B cell (primary cell): Measurements from ENCODE around the gene CDH13. TPM values are rescaled to one million over a fixed set of nuclear protein-coding genes. Genes with fewer than 3 reads are reported as not detected.

Experiments used
- ATAC-seq: fragments of 200-7000 bp; cut with Tn5 transposase; one replicate; pipeline ENCODE4 v1.10.0; 2021; ENCODE audit warnings: low read depth, mild to moderate bottlenecking, moderate number of reproducible peaks, moderate library complexity
- CTCF ChIA-PET: fragments of 350-600 bp; sonication (Branson Sonifier 250); formaldehyde crosslinking; loops from one replicate; lab custom pipeline; 2021; ENCODE audit warnings: antibody characterized with exemption, inconsistent platforms; lab: Charles Lee
- POLR2A ChIA-PET: fragments of 350-600 bp; sonication (Branson Sonifier 250); formaldehyde crosslinking; loops from one replicate; lab custom pipeline; 2021; ENCODE audit warnings: antibody characterized with exemption; lab: Charles Lee
- DNase-seq: peaks from one replicate; pipeline ENCODE4 v3.0.0; 2013
- H2AFZ ChIP-seq: 2 replicates; pipeline ENCODE4 v1.6.1; 2012; ENCODE audit warnings: mild to moderate bottlenecking, low read depth, low read length; ENCODE audit not compliant: insufficient read depth, poor library complexity, severe bottlenecking
- H3K27ac ChIP-seq, 2 donors: 1 replicate in 1 of 2; 2 replicates in 1 of 2; pipeline ENCODE4 v1.5.1; 2012 to 2013; ENCODE audit warnings: low read length in 2 of 2, mild to moderate bottlenecking in 2 of 2, moderate library complexity in 1 of 2
- H3K27me3 ChIP-seq, 4 experiments: fragments of 200-600 bp in 1 of 4; sonication (generic) in 1 of 4; replicated peaks in 1 of 4; 1 replicate in 2 of 4; 2 replicates in 2 of 4; pipeline versions ENCODE4 v1.6.1 to v1.7.0; 2013 to 2016; ENCODE audit warnings: low read length in 3 of 4, mild to moderate bottlenecking in 2 of 4, mixed read lengths in 1 of 4, moderate library complexity in 1 of 4; ENCODE audit not compliant: insufficient read depth in 4 of 4, control insufficient read depth in 3 of 4; ENCODE audit errors: control extremely low read depth in 1 of 4
- H3K36me3 ChIP-seq, 2 experiments: replicated peaks in 1 of 2; 1 replicate in 1 of 2; 2 replicates in 1 of 2; pipeline versions ENCODE4 v1.6.1 to v1.7.1; 2013; ENCODE audit warnings: low read length in 1 of 2; ENCODE audit not compliant: insufficient read depth in 2 of 2, control insufficient read depth in 1 of 2; ENCODE audit errors: control extremely low read depth in 1 of 2, extremely low read depth in 1 of 2
- H3K4me1 ChIP-seq, 2 donors: fragments of 200-600 bp in 1 of 2; sonication (generic) in 1 of 2; 1 replicate in 1 of 2; 2 replicates in 1 of 2; pipeline versions ENCODE4 v1.5.1 to v1.6.1; 2013 to 2017; ENCODE audit warnings: low read length in 2 of 2; ENCODE audit not compliant: control insufficient read depth in 2 of 2, insufficient read depth in 2 of 2
- H3K4me2 ChIP-seq: replicated peaks from 2 replicates; pipeline ENCODE3; 2012; ENCODE audit warnings: mild to moderate bottlenecking, low read depth, low read length; ENCODE audit not compliant: poor library complexity, severe bottlenecking
- H3K4me3 ChIP-seq, 5 experiments: fragments of 200-600 bp in 1 of 5; sonication (generic) in 1 of 5; 1 replicate in 3 of 5; 2 replicates in 2 of 5; pipeline versions ENCODE4 v1.5.1 to v1.7.0; 2011 to 2016; ENCODE audit warnings: low read length in 4 of 5, mild to moderate bottlenecking in 4 of 5, low read depth in 2 of 5, control low read depth in 1 of 5, moderate library complexity in 1 of 5; ENCODE audit not compliant: insufficient read depth in 1 of 5; ENCODE audit errors: control extremely low read depth in 1 of 5, extremely low read depth in 1 of 5
- H3K79me2 ChIP-seq: fragments of 200-600 bp; sonication (generic); one replicate; pipeline ENCODE4 v1.6.0; 2016; ENCODE audit warnings: low read length; ENCODE audit not compliant: control insufficient read depth, insufficient read depth
- H3K9ac ChIP-seq: fragments of 200-600 bp; sonication (generic); 2 replicates; pipeline ENCODE4 v1.6.1; 2017; ENCODE audit warnings: mild to moderate bottlenecking, low read length, moderate library complexity
- H3K9me3 ChIP-seq, 3 donors: one replicate each; pipeline versions ENCODE4 v1.6.1 to v1.7.1; 2013; ENCODE audit warnings: low read length in 2 of 3; ENCODE audit not compliant: control insufficient read depth in 2 of 3, insufficient read depth in 1 of 3; ENCODE audit errors: control extremely low read depth in 1 of 3
- H4K20me1 ChIP-seq: 2 replicates; pipeline ENCODE4 v1.6.0; 2012; ENCODE audit warnings: mild to moderate bottlenecking, low read length; ENCODE audit not compliant: insufficient read depth, control insufficient read depth, poor library complexity, severe bottlenecking
- H3K27ac Mint-ChIP-seq: one replicate; pipeline ENCODE4 v1.8.0; 2021; ENCODE audit warnings: mixed read lengths
- H3K27me3 Mint-ChIP-seq: one replicate; pipeline ENCODE4 v1.8.0; 2021; ENCODE audit warnings: mixed read lengths
- H3K4me1 Mint-ChIP-seq: one replicate; pipeline ENCODE4 v1.8.0; 2021; ENCODE audit warnings: mixed read lengths
- H3K4me3 Mint-ChIP-seq: one replicate; pipeline ENCODE4 v1.8.0; 2021; ENCODE audit warnings: mixed read lengths
- H3K9me3 Mint-ChIP-seq: one replicate; pipeline ENCODE4 v1.8.0; 2022; ENCODE audit warnings: mixed read lengths; ENCODE audit not compliant: insufficient read depth
- EZH2 ChIP-seq: IDR thresholded peaks from 2 replicates; pipeline ENCODE4 v1.6.1; 2012; ENCODE audit warnings: borderline replicate concordance, low read depth, mild to moderate bottlenecking, moderate library complexity, low read length; ENCODE audit not compliant: insufficient read depth, poor library complexity, severe bottlenecking
- WGBS: methylation state at CpG from one replicate; pipeline ENCODE4 v1.1.5; 2013; ENCODE audit warnings: missing lambda C conversion rate; ENCODE audit not compliant: insufficient coverage; 5-methylcytosine and 5-hydroxymethylcytosine counted together
- intact Hi-C: fragments of 100-400 bp; cut with micrococcal nuclease; formaldehyde crosslinking; loops from one replicate; pipeline ENCODE4 v1.10.0; 2022
- polyA plus RNA-seq: library from polyadenylated mRNA; depleted of rRNA; stranded (reverse); fragments of >200 nt; gene quantifications from 2 replicates; pipeline ENCODE4 v1.2.3, GENCODE V29; 2012
- total RNA-seq, 2 donors: library from RNA; stranded (reverse); fragments of 120-200 nt in 1 of 2; gene quantifications; 1 replicate in 1 of 2; 2 replicates in 1 of 2; pipeline versions ENCODE4 v1.2.3 to v1.2.4, GENCODE V29; 2013 to 2022
- TF ChIP-seq, protein P1 (sequence below): fragments of 200-600 bp; IDR thresholded peaks from one replicate; pipeline ENCODE4 v1.8.0; 2022; ENCODE audit warnings: antibody characterized with exemption, mild to moderate bottlenecking

CDH13 gene
- total and polyA plus RNA-seq, 2 donors (not counting 1 experiment from before 2014, with no cell fraction given) = not detected

DNA sequence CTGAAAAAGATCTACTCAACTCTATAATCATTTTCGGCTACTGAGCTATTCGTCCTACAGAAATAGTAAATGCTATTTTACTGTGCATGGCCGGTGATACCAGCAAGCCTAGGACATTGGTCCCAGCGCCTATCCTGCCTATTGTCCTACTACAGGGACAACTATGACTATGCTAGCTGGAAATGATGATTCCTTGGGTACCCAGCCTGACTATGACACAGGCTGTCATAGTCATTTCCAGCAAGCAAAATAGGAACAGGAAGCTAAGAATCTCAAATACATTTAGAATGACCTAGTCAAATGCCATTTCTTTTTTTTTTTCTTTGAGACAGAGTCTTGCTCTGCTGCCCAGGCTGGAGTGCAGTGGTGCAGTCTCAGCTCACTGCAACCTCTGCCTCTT is 1147.3 kb downstream of the CDH13 start:
- Mint-ChIP-seq H3K4me1 (peaks cover 15% of the 10 kb centered on the region), H3K9me3 (no peaks in the 10 kb centered on the region), H3K27ac (no peak overlapping the region), H3K4me3 (no peak overlapping the region), H3K27me3 (peaks cover 19% of the 10 kb centered on the region)
- no peak for DNase-seq
- intact Hi-C loops = no loop called here
- no peak for ATAC-seq
- 92% methylated on average over 3 of the region's 4 CpGs for WGBS
- ChIA-PET CTCF (interaction anchor here (0.9 kb wide), 1 partner anchor 21 kb away, joined by 3 read pairs; no protein-coding TSS in a partner anchor), POLR2A (no interaction called here)
- Histone ChIP-seq H4K20me1 (no peaks in the 10 kb centered on the region), H3K27me3 (peaks cover 0 to 2% (median 0%) of the 10 kb centered on the region in 4 experiments), H3K4me1 (peaks cover 22 to 24% of the 10 kb centered on the region in 2 donors), H2AFZ (no peak overlapping the region), H3K36me3 (no peaks in the 10 kb centered on the region), H3K79me2 (no peaks in the 10 kb centered on the region), H3K4me2 (no peak overlapping the region), H3K9me3 (no peaks in the 10 kb centered on the region), H3K4me3 (no peak overlapping the region), H3K27ac (no peak overlapping the region), H3K9ac (no peak overlapping the region)
- TF ChIP-seq, protein P1, sequence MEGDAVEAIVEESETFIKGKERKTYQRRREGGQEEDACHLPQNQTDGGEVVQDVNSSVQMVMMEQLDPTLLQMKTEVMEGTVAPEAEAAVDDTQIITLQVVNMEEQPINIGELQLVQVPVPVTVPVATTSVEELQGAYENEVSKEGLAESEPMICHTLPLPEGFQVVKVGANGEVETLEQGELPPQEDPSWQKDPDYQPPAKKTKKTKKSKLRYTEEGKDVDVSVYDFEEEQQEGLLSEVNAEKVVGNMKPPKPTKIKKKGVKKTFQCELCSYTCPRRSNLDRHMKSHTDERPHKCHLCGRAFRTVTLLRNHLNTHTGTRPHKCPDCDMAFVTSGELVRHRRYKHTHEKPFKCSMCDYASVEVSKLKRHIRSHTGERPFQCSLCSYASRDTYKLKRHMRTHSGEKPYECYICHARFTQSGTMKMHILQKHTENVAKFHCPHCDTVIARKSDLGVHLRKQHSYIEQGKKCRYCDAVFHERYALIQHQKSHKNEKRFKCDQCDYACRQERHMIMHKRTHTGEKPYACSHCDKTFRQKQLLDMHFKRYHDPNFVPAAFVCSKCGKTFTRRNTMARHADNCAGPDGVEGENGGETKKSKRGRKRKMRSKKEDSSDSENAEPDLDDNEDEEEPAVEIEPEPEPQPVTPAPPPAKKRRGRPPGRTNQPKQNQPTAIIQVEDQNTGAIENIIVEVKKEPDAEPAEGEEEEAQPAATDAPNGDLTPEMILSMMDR = no peak
- no peak for TF ChIP-seq EZH2

GRCh38 chr16:83776944-83777343 is 1150.2 kb downstream of the CDH13 start:
- Mint-ChIP-seq H3K9me3 (no peaks in the 10 kb centered on the region), H3K27me3 (peaks cover 23% of the 10 kb centered on the region), H3K4me1 (peaks cover 9% of the 10 kb centered on the region), H3K27ac (no peak overlapping the region), H3K4me3 (no peak overlapping the region)
- no peak overlapping the region for H3K4me2 ChIP-seq
- H3K27me3 ChIP-seq = peaks cover 0 to 2% (median 0%) of the 10 kb centered on the region in 4 experiments
- no peaks in the 10 kb centered on the region for H3K36me3 ChIP-seq
- H3K4me1 ChIP-seq = peaks cover 0 to 6% of the 10 kb centered on the region in 2 donors
- no peaks in the 10 kb centered on the region for H3K9me3 ChIP-seq
- intact Hi-C loops = no loop called here
- 88% methylated on average over 9 of the region's 9 CpGs for WGBS
- no peak for TF ChIP-seq EZH2
- TF ChIP-seq, protein P1 = no peak
- POLR2A ChIA-PET = no interaction called here
- CTCF ChIA-PET = no interaction called here
- no peaks in the 10 kb centered on the region for H3K79me2 ChIP-seq
- DNase-seq (no peak), ATAC-seq (no peak)
- H3K4me3 ChIP-seq = no peak overlapping the region
- H4K20me1 ChIP-seq = no peaks in the 10 kb centered on the region
- H3K27ac ChIP-seq = no peak overlapping the region
- H2AFZ ChIP-seq = no peak overlapping the region
- H3K9ac ChIP-seq = no peak overlapping the region
